ENCODE data around the gene CPNE5. TPM values are rescaled to one million over a fixed set of nuclear protein-coding genes. Genes with fewer than 3 reads are reported as not detected.

The CPNE5 gene
- total and polyA plus RNA-seq, 9 of the 15 experiments (the other 6 are each of a cell fraction or from before 2014, with no cell fraction given): 0.14 to 1.0 (median 0.46) TPM; not detected in 2

DNA sequence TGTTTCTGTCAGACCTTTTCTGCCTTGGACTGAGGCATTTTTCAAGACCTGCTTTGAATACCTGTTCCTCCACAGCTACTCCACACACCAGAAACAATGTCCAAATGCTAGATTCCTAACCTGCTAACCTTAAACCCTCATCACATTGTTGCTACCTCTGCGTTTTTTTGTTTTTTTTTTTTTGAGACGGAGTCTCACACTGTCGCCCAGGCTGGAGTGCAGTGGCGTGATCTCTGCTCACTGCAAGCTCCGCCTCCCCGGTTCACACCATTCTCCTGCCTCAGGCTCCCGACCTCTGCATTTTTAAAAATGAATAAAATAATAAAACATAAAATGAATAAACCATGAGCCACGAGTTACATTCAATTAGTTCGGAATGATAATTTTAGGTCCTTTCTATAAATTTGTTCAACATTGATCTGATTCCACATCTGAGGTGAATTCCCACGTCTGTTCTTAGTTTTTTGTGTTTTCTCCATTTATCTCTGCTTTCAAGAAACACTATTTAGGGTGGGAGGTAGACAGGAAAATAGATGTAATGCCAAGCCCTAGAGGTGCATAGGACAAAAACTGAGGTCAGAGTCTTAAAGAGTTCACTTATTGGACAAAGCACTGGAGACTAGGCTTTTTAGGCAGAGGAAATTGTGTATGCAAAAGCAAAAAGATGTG is 47.8 kb upstream of the CPNE5 start (continued):
- peak; percentile 26 for TF ChIP-seq TAF1 (IDR thresholded peaks at IDR 0.05; ENCODE audit: control insufficient read depth, extremely low read depth, insufficient read depth, low read length, severe bottlenecking)
- TF ChIP-seq BRCA1 (IDR thresholded peaks at IDR 0.05): no peak
- no peak for TF ChIP-seq BRCA1 (CRISPR knock-in tag; IDR thresholded peaks at IDR 0.05)
- TF ChIP-seq C11orf30 (IDR thresholded peaks at IDR 0.05; ENCODE audit: low read depth): peak; percentile 38; the same call in 1 of the 2 replicates
- TF ChIP-seq, protein P1, sequence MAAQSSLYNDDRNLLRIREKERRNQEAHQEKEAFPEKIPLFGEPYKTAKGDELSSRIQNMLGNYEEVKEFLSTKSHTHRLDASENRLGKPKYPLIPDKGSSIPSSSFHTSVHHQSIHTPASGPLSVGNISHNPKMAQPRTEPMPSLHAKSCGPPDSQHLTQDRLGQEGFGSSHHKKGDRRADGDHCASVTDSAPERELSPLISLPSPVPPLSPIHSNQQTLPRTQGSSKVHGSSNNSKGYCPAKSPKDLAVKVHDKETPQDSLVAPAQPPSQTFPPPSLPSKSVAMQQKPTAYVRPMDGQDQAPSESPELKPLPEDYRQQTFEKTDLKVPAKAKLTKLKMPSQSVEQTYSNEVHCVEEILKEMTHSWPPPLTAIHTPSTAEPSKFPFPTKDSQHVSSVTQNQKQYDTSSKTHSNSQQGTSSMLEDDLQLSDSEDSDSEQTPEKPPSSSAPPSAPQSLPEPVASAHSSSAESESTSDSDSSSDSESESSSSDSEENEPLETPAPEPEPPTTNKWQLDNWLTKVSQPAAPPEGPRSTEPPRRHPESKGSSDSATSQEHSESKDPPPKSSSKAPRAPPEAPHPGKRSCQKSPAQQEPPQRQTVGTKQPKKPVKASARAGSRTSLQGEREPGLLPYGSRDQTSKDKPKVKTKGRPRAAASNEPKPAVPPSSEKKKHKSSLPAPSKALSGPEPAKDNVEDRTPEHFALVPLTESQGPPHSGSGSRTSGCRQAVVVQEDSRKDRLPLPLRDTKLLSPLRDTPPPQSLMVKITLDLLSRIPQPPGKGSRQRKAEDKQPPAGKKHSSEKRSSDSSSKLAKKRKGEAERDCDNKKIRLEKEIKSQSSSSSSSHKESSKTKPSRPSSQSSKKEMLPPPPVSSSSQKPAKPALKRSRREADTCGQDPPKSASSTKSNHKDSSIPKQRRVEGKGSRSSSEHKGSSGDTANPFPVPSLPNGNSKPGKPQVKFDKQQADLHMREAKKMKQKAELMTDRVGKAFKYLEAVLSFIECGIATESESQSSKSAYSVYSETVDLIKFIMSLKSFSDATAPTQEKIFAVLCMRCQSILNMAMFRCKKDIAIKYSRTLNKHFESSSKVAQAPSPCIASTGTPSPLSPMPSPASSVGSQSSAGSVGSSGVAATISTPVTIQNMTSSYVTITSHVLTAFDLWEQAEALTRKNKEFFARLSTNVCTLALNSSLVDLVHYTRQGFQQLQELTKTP (IDR thresholded peaks at IDR 0.05; ENCODE audit: low read depth in 1 of 2, partially characterized antibody in 2 of 2): peak in 1 of 2 experiments; percentile 66
- TF ChIP-seq ARHGAP35 (IDR thresholded peaks at IDR 0.05; ENCODE audit: partially characterized antibody): no peak
- TF ChIP-seq POLR2AphosphoS2 (IDR thresholded peaks at IDR 0.05; ENCODE audit: low read length): peak; percentile 3; the same call in 1 of the 2 replicates
- TF ChIP-seq, protein P2, sequence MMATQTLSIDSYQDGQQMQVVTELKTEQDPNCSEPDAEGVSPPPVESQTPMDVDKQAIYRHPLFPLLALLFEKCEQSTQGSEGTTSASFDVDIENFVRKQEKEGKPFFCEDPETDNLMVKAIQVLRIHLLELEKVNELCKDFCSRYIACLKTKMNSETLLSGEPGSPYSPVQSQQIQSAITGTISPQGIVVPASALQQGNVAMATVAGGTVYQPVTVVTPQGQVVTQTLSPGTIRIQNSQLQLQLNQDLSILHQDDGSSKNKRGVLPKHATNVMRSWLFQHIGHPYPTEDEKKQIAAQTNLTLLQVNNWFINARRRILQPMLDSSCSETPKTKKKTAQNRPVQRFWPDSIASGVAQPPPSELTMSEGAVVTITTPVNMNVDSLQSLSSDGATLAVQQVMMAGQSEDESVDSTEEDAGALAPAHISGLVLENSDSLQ (IDR thresholded peaks at IDR 0.05): 0 out of 2 replicates have a peak, but pooled peaks have one; percentile 11
- no peak for TF ChIP-seq SMAD1 (IDR thresholded peaks at IDR 0.05; ENCODE audit: low read depth, low read length, partially characterized antibody)
- no peak for TF ChIP-seq ZNF778 (CRISPR knock-in tag; IDR thresholded peaks at IDR 0.05)
- TF ChIP-seq, protein P3, sequence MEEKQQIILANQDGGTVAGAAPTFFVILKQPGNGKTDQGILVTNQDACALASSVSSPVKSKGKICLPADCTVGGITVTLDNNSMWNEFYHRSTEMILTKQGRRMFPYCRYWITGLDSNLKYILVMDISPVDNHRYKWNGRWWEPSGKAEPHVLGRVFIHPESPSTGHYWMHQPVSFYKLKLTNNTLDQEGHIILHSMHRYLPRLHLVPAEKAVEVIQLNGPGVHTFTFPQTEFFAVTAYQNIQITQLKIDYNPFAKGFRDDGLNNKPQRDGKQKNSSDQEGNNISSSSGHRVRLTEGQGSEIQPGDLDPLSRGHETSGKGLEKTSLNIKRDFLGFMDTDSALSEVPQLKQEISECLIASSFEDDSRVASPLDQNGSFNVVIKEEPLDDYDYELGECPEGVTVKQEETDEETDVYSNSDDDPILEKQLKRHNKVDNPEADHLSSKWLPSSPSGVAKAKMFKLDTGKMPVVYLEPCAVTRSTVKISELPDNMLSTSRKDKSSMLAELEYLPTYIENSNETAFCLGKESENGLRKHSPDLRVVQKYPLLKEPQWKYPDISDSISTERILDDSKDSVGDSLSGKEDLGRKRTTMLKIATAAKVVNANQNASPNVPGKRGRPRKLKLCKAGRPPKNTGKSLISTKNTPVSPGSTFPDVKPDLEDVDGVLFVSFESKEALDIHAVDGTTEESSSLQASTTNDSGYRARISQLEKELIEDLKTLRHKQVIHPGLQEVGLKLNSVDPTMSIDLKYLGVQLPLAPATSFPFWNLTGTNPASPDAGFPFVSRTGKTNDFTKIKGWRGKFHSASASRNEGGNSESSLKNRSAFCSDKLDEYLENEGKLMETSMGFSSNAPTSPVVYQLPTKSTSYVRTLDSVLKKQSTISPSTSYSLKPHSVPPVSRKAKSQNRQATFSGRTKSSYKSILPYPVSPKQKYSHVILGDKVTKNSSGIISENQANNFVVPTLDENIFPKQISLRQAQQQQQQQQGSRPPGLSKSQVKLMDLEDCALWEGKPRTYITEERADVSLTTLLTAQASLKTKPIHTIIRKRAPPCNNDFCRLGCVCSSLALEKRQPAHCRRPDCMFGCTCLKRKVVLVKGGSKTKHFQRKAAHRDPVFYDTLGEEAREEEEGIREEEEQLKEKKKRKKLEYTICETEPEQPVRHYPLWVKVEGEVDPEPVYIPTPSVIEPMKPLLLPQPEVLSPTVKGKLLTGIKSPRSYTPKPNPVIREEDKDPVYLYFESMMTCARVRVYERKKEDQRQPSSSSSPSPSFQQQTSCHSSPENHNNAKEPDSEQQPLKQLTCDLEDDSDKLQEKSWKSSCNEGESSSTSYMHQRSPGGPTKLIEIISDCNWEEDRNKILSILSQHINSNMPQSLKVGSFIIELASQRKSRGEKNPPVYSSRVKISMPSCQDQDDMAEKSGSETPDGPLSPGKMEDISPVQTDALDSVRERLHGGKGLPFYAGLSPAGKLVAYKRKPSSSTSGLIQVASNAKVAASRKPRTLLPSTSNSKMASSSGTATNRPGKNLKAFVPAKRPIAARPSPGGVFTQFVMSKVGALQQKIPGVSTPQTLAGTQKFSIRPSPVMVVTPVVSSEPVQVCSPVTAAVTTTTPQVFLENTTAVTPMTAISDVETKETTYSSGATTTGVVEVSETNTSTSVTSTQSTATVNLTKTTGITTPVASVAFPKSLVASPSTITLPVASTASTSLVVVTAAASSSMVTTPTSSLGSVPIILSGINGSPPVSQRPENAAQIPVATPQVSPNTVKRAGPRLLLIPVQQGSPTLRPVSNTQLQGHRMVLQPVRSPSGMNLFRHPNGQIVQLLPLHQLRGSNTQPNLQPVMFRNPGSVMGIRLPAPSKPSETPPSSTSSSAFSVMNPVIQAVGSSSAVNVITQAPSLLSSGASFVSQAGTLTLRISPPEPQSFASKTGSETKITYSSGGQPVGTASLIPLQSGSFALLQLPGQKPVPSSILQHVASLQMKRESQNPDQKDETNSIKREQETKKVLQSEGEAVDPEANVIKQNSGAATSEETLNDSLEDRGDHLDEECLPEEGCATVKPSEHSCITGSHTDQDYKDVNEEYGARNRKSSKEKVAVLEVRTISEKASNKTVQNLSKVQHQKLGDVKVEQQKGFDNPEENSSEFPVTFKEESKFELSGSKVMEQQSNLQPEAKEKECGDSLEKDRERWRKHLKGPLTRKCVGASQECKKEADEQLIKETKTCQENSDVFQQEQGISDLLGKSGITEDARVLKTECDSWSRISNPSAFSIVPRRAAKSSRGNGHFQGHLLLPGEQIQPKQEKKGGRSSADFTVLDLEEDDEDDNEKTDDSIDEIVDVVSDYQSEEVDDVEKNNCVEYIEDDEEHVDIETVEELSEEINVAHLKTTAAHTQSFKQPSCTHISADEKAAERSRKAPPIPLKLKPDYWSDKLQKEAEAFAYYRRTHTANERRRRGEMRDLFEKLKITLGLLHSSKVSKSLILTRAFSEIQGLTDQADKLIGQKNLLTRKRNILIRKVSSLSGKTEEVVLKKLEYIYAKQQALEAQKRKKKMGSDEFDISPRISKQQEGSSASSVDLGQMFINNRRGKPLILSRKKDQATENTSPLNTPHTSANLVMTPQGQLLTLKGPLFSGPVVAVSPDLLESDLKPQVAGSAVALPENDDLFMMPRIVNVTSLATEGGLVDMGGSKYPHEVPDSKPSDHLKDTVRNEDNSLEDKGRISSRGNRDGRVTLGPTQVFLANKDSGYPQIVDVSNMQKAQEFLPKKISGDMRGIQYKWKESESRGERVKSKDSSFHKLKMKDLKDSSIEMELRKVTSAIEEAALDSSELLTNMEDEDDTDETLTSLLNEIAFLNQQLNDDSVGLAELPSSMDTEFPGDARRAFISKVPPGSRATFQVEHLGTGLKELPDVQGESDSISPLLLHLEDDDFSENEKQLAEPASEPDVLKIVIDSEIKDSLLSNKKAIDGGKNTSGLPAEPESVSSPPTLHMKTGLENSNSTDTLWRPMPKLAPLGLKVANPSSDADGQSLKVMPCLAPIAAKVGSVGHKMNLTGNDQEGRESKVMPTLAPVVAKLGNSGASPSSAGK (IDR thresholded peaks at IDR 0.05): peak; percentile 38; the same call in 1 of the 2 replicates
